NT2/D1 (cell line): ENCODE data around the gene ACSF3.

Source experiments
- YY1 ChIP-seq: IDR thresholded peaks from 2 replicates; pipeline ENCODE4 v1.6.1; 2011; ENCODE audit not compliant: insufficient read length, insufficient read depth
- ZNF274 ChIP-seq: IDR thresholded peaks from 2 replicates; pipeline ENCODE4 v1.6.1; 2011; ENCODE audit warnings: mild to moderate bottlenecking, low read depth, low read length

DNA sequence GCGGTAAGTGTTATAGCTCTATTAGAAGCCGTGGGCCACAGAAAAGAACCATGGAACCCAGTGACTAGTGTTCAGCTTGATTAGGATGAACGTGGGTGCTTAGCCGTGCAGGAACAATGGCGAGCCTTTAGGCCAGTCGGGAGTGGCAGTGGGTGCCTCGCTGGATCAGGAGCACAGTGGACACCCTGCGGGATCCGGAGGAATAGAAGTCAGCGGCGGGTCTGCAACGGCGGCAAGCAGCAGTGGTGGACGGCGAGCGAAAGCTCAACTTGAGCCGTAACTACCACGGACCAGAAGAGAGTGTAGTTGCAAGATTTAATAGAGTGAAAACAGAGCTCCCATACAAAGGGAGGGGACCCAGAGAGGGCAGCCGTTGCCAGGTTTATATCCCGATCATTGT is 40.6 kb downstream of the ACSF3 start:
- TF ChIP-seq YY1 = no peak
- no peak for TF ChIP-seq ZNF274
